GM23338 (cell line): ENCODE results near the gene STK39. TPM values are rescaled to one million over a fixed set of nuclear protein-coding genes. Genes with fewer than 3 reads are reported as not detected.

Source experiments
- ATAC-seq: fragments of 200-7000 bp; cut with Tn5 transposase; 3 replicates; pipeline ENCODE4 v1.9.1; 2020
- DNase-seq: peaks from one replicate; pipeline ENCODE4 v3.0.0-alpha.2; 2015; ENCODE audit warnings: low spot score
- H2AFZ ChIP-seq: fragments of 200-600 bp; sonication (generic); 2 replicates; pipeline ENCODE4 v1.8.0; 2016; ENCODE audit warnings: antibody characterized with exemption, mild to moderate bottlenecking, moderate library complexity
- H3F3A ChIP-seq: fragments of 200-600 bp; sonication (generic); replicated peaks from 2 replicates; pipeline ENCODE4 v1.8.0; 2017; ENCODE audit warnings: antibody characterized with exemption, mixed run types, low read depth
- H3K27ac ChIP-seq: fragments of 200-600 bp; sonication (generic); 2 replicates; pipeline ENCODE4 v1.6.1; 2016; ENCODE audit warnings: low read depth
- H3K27me3 ChIP-seq: fragments of 200-600 bp; sonication (generic); 2 replicates; pipeline ENCODE4 v1.8.0; 2016; ENCODE audit warnings: mild to moderate bottlenecking, mixed run types, moderate library complexity; ENCODE audit not compliant: insufficient read depth
- H3K36me3 ChIP-seq: fragments of 200-600 bp; sonication (generic); 2 replicates; pipeline ENCODE4 v1.8.0; 2016; ENCODE audit warnings: mild to moderate bottlenecking; ENCODE audit not compliant: insufficient read depth
- H3K4me1 ChIP-seq: fragments of 200-600 bp; sonication (generic); 2 replicates; pipeline ENCODE4 v1.8.0; 2016; ENCODE audit warnings: mild to moderate bottlenecking, moderate library complexity; ENCODE audit not compliant: insufficient read depth
- H3K4me2 ChIP-seq: fragments of 200-600 bp; sonication (generic); 2 replicates; pipeline ENCODE4 v1.7.1; 2017; ENCODE audit warnings: mixed run types
- H3K4me3 ChIP-seq: fragments of 200-600 bp; sonication (generic); 2 replicates; pipeline ENCODE4 v1.6.1; 2016; ENCODE audit warnings: mixed run types
- H3K79me2 ChIP-seq: fragments of 200-600 bp; sonication (generic); replicated peaks from 2 replicates; pipeline ENCODE4 v1.8.0; 2017; ENCODE audit warnings: mild to moderate bottlenecking; ENCODE audit not compliant: insufficient read depth
- H3K9me2 ChIP-seq: fragments of 200-600 bp; sonication (generic); 2 replicates; pipeline ENCODE4 v1.8.0; 2017; ENCODE audit not compliant: insufficient read depth
- H4K20me1 ChIP-seq: fragments of 200-600 bp; sonication (generic); replicated peaks from 2 replicates; pipeline ENCODE4 v1.8.0; 2017; ENCODE audit warnings: mild to moderate bottlenecking; ENCODE audit not compliant: insufficient read depth
- H3K27ac Mint-ChIP-seq: 2 replicates; pipeline ENCODE4 v1.8.0; 2020; ENCODE audit warnings: inconsistent platforms, mild to moderate bottlenecking, moderate library complexity, mixed read lengths
- H3K27me3 Mint-ChIP-seq: 3 replicates; pipeline ENCODE4 v1.8.0; 2022; ENCODE audit warnings: low read depth, mild to moderate bottlenecking, moderate library complexity, mixed read lengths, inconsistent platforms; ENCODE audit not compliant: insufficient read depth, poor library complexity
- H3K36me3 Mint-ChIP-seq: 3 replicates; pipeline ENCODE4 v1.8.0; 2021; ENCODE audit warnings: low read depth, mild to moderate bottlenecking, inconsistent platforms, moderate library complexity, mixed read lengths
- H3K4me1 Mint-ChIP-seq: 3 replicates; pipeline ENCODE4 v1.8.0; 2020; ENCODE audit warnings: mild to moderate bottlenecking, inconsistent platforms, mixed read lengths
- H3K4me3 Mint-ChIP-seq: 3 replicates; pipeline ENCODE4 v1.8.0; 2021; ENCODE audit warnings: moderate library complexity, mild to moderate bottlenecking, inconsistent platforms, mixed read lengths
- H3K9me3 Mint-ChIP-seq: 3 replicates; pipeline ENCODE4 v1.8.0; 2020; ENCODE audit warnings: moderate library complexity, mild to moderate bottlenecking, inconsistent platforms, mixed read lengths
- CREB1 ChIP-seq: fragments of 250-450 bp; sonication (Bioruptor Pico); IDR thresholded peaks from 2 replicates; pipeline ENCODE4 v1.5.0; 2020; ENCODE audit warnings: low read depth, mild to moderate bottlenecking, moderate library complexity
- ETS1 ChIP-seq: IDR thresholded peaks from 2 replicates; pipeline ENCODE4 v1.6.1; 2016; ENCODE audit warnings: antibody characterized with exemption
- EZH2 ChIP-seq: fragments of 200-600 bp; sonication (generic); IDR thresholded peaks from one replicate; pipeline ENCODE4 v1.8.0; 2017; ENCODE audit warnings: antibody characterized with exemption, mild to moderate bottlenecking, low read depth; ENCODE audit not compliant: unreplicated experiment
- EZH2phosphoT487 ChIP-seq: fragments of 200-600 bp; sonication (generic); IDR thresholded peaks from one replicate; pipeline ENCODE4 v1.8.1; 2018; ENCODE audit warnings: antibody characterized with exemption; ENCODE audit not compliant: unreplicated experiment
- JUNB ChIP-seq: IDR thresholded peaks from one replicate; pipeline ENCODE4 v1.6.1; 2016; ENCODE audit warnings: antibody characterized with exemption; ENCODE audit not compliant: unreplicated experiment
- NANOG ChIP-seq: IDR thresholded peaks from 2 replicates; pipeline ENCODE4 v1.6.1; 2016; ENCODE audit warnings: antibody characterized with exemption, borderline replicate concordance
- STAT1 ChIP-seq: IDR thresholded peaks from one replicate; pipeline ENCODE4 v1.6.1; 2016; ENCODE audit warnings: antibody characterized with exemption; ENCODE audit not compliant: unreplicated experiment
- ZNF331 ChIP-seq: fragments of 250-450 bp; sonication (Bioruptor Pico); IDR thresholded peaks from 2 replicates; pipeline ENCODE4 v1.5.0; 2020; ENCODE audit warnings: low read depth, mild to moderate bottlenecking, moderate library complexity
- polyA plus RNA-seq: library from polyadenylated mRNA; unstranded; fragments of >200 nt; fragmentation: Nextera tagmentation; extraction: Ambion mirVana; gene quantifications from 2 replicates; pipeline ENCODE4 v1.2.1, GENCODE V29; 2016
- total RNA-seq: library from RNA; depleted of rRNA; stranded (reverse); fragments of >200 nt; shearing (Covaris generic); gene quantifications from 2 replicates; pipeline ENCODE4 v1.2.3, GENCODE V29; 2014
- TF ChIP-seq, protein P1 (sequence below): fragments of 250-450 bp; sonication (Bioruptor Pico); IDR thresholded peaks from 2 replicates; pipeline ENCODE4 v1.5.0; 2020; ENCODE audit warnings: mild to moderate bottlenecking, moderate library complexity
- TF ChIP-seq, protein P2 (sequence below), 2 experiments: fragments of 200-600 bp in 1 of 2; sonication (generic) in 1 of 2; conservative IDR thresholded peaks; 2 replicates each; pipeline versions ENCODE4 v1.5.1 to v1.6.1; 2016 to 2017; ENCODE audit warnings: antibody characterized with exemption in 2 of 2, low read depth in 2 of 2, mild to moderate bottlenecking in 2 of 2, moderate library complexity in 1 of 2
- TF ChIP-seq, protein P3 (sequence below): IDR thresholded peaks from one replicate; pipeline ENCODE4 v1.6.1; 2018; ENCODE audit warnings: antibody characterized with exemption; ENCODE audit not compliant: unreplicated experiment

STK39 gene
- total and polyA plus RNA-seq, 2 experiments from 2014 or later, result 9.5 to 16.9 TPM

DNA sequence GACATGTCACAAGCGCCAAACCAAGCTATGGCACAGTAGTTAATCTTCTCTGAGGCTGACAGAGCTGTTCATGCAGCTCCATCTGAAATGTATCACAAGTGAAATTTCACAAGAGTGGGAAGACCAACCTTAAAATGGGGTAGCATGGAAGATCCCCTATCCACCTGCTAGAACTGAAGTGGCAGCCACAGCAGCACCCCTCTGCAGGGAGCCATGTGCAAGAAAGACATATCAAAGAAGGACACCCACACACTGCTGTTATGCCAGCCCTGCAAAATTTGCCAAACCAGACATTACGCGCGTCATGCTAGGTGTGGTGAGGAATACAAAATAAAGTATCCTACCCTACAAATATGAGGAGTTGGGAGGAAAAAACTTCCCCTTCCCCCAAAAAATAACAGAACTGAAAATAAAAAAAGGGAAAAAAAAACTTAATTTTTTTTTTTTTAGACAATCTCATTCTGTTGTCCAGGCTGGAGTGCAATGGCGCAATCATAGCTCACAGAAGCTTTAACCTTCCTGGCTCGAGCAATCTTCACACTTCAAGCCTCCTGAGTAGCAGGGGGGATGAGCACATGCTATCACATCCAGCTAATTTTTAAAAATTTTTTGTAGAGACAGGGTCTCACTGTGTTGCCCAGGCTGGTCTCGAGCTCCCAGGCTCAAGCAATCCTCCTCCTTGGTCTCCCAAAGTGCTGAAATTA, 76.2 kb downstream of the STK39 start:
- H3K27me3 ChIP-seq, result no peaks in the 10 kb centered on the region
- H3K36me3 ChIP-seq, result no peaks in the 10 kb centered on the region
- no peak overlapping the region for H3K27ac ChIP-seq
- DNase-seq (no peak), ATAC-seq (no peak)
- no peak overlapping the region for H2AFZ ChIP-seq
- H3K4me1 Mint-ChIP-seq, result peaks cover 39% of the 10 kb centered on the region
- no peaks in the 10 kb centered on the region for H3K79me2 ChIP-seq
- no peaks in the 10 kb centered on the region for H3K9me3 Mint-ChIP-seq
- H3K4me1 ChIP-seq, result peaks cover 15% of the 10 kb centered on the region
- no peak overlapping the region for H3K4me3 Mint-ChIP-seq
- H3F3A ChIP-seq, result no peaks in the 10 kb centered on the region
- TF ChIP-seq, protein P1, sequence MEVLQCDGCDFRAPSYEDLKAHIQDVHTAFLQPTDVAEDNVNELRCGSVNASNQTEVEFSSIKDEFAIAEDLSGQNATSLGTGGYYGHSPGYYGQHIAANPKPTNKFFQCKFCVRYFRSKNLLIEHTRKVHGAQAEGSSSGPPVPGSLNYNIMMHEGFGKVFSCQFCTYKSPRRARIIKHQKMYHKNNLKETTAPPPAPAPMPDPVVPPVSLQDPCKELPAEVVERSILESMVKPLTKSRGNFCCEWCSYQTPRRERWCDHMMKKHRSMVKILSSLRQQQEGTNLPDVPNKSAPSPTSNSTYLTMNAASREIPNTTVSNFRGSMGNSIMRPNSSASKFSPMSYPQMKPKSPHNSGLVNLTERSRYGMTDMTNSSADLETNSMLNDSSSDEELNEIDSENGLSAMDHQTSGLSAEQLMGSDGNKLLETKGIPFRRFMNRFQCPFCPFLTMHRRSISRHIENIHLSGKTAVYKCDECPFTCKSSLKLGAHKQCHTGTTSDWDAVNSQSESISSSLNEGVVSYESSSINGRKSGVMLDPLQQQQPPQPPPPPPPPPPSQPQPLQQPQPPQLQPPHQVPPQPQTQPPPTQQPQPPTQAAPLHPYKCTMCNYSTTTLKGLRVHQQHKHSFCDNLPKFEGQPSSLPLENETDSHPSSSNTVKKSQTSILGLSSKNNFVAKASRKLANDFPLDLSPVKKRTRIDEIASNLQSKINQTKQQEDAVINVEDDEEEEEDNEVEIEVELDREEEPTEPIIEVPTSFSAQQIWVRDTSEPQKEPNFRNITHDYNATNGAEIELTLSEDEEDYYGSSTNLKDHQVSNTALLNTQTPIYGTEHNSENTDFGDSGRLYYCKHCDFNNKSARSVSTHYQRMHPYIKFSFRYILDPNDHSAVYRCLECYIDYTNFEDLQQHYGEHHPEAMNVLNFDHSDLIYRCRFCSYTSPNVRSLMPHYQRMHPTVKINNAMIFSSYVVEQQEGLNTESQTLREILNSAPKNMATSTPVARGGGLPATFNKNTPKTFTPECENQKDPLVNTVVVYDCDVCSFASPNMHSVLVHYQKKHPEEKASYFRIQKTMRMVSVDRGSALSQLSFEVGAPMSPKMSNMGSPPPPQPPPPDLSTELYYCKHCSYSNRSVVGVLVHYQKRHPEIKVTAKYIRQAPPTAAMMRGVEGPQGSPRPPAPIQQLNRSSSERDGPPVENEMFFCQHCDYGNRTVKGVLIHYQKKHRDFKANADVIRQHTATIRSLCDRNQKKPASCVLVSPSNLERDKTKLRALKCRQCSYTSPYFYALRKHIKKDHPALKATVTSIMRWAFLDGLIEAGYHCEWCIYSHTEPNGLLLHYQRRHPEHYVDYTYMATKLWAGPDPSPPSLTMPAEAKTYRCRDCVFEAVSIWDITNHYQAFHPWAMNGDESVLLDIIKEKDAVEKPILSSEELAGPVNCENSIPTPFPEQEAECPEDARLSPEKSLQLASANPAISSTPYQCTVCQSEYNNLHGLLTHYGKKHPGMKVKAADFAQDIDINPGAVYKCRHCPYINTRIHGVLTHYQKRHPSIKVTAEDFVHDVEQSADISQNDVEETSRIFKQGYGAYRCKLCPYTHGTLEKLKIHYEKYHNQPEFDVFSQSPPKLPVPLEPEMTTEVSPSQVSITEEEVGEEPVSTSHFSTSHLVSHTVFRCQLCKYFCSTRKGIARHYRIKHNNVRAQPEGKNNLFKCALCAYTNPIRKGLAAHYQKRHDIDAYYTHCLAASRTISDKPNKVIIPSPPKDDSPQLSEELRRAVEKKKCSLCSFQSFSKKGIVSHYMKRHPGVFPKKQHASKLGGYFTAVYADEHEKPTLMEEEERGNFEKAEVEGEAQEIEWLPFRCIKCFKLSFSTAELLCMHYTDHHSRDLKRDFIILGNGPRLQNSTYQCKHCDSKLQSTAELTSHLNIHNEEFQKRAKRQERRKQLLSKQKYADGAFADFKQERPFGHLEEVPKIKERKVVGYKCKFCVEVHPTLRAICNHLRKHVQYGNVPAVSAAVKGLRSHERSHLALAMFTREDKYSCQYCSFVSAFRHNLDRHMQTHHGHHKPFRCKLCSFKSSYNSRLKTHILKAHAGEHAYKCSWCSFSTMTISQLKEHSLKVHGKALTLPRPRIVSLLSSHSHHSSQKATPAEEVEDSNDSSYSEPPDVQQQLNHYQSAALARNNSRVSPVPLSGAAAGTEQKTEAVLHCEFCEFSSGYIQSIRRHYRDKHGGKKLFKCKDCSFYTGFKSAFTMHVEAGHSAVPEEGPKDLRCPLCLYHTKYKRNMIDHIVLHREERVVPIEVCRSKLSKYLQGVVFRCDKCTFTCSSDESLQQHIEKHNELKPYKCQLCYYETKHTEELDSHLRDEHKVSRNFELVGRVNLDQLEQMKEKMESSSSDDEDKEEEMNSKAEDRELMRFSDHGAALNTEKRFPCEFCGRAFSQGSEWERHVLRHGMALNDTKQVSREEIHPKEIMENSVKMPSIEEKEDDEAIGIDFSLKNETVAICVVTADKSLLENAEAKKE (CRISPR knock-in tag), result no peak
- TF ChIP-seq EZH2phosphoT487 (no peak), EZH2 (no peak), NANOG (no peak), ETS1 (no peak), CREB1 (CRISPR knock-in tag) (no peak), ZNF331 (CRISPR knock-in tag) (no peak), JUNB (no peak), STAT1 (no peak)
- TF ChIP-seq, protein P2, sequence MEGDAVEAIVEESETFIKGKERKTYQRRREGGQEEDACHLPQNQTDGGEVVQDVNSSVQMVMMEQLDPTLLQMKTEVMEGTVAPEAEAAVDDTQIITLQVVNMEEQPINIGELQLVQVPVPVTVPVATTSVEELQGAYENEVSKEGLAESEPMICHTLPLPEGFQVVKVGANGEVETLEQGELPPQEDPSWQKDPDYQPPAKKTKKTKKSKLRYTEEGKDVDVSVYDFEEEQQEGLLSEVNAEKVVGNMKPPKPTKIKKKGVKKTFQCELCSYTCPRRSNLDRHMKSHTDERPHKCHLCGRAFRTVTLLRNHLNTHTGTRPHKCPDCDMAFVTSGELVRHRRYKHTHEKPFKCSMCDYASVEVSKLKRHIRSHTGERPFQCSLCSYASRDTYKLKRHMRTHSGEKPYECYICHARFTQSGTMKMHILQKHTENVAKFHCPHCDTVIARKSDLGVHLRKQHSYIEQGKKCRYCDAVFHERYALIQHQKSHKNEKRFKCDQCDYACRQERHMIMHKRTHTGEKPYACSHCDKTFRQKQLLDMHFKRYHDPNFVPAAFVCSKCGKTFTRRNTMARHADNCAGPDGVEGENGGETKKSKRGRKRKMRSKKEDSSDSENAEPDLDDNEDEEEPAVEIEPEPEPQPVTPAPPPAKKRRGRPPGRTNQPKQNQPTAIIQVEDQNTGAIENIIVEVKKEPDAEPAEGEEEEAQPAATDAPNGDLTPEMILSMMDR (conservative IDR thresholded peaks at IDR 0.05; ENCODE audit: low read depth in 2 of 2), result no peak
- TF ChIP-seq, protein P3, sequence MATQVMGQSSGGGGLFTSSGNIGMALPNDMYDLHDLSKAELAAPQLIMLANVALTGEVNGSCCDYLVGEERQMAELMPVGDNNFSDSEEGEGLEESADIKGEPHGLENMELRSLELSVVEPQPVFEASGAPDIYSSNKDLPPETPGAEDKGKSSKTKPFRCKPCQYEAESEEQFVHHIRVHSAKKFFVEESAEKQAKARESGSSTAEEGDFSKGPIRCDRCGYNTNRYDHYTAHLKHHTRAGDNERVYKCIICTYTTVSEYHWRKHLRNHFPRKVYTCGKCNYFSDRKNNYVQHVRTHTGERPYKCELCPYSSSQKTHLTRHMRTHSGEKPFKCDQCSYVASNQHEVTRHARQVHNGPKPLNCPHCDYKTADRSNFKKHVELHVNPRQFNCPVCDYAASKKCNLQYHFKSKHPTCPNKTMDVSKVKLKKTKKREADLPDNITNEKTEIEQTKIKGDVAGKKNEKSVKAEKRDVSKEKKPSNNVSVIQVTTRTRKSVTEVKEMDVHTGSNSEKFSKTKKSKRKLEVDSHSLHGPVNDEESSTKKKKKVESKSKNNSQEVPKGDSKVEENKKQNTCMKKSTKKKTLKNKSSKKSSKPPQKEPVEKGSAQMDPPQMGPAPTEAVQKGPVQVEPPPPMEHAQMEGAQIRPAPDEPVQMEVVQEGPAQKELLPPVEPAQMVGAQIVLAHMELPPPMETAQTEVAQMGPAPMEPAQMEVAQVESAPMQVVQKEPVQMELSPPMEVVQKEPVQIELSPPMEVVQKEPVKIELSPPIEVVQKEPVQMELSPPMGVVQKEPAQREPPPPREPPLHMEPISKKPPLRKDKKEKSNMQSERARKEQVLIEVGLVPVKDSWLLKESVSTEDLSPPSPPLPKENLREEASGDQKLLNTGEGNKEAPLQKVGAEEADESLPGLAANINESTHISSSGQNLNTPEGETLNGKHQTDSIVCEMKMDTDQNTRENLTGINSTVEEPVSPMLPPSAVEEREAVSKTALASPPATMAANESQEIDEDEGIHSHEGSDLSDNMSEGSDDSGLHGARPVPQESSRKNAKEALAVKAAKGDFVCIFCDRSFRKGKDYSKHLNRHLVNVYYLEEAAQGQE, result no peak
- H3K4me2 ChIP-seq, result no peak overlapping the region
- H3K27me3 Mint-ChIP-seq, result no peaks in the 10 kb centered on the region
- no peaks in the 10 kb centered on the region for H4K20me1 ChIP-seq
- H3K4me3 ChIP-seq, result no peak overlapping the region
- 0 out of 2 replicates have a peak, but pooled peaks cover 4% of the 10 kb centered on the region for H3K9me2 ChIP-seq
- H3K36me3 Mint-ChIP-seq, result no peaks in the 10 kb centered on the region
- no peak overlapping the region for H3K27ac Mint-ChIP-seq
